DMS114 treated with DMSO at 0.1 percent for 48 hours (cell line): ENCODE data around the gene GON4L.
A peak's percentile ranks its signal among the peaks of the same experiment; 100 is the strongest.
"Not testable (repeated sequence)": the region's sequence is repeated elsewhere in the genome, so short reads cannot be mapped to it uniquely, and the experiment has no call there.

ENCODE experiments used
- DNase-seq: peaks from one replicate; lab custom pipeline; 2025; ENCODE audit not compliant: unreplicated experiment; lab: John Stamatoyannopoulos, UW

The GON4L gene, protein sequence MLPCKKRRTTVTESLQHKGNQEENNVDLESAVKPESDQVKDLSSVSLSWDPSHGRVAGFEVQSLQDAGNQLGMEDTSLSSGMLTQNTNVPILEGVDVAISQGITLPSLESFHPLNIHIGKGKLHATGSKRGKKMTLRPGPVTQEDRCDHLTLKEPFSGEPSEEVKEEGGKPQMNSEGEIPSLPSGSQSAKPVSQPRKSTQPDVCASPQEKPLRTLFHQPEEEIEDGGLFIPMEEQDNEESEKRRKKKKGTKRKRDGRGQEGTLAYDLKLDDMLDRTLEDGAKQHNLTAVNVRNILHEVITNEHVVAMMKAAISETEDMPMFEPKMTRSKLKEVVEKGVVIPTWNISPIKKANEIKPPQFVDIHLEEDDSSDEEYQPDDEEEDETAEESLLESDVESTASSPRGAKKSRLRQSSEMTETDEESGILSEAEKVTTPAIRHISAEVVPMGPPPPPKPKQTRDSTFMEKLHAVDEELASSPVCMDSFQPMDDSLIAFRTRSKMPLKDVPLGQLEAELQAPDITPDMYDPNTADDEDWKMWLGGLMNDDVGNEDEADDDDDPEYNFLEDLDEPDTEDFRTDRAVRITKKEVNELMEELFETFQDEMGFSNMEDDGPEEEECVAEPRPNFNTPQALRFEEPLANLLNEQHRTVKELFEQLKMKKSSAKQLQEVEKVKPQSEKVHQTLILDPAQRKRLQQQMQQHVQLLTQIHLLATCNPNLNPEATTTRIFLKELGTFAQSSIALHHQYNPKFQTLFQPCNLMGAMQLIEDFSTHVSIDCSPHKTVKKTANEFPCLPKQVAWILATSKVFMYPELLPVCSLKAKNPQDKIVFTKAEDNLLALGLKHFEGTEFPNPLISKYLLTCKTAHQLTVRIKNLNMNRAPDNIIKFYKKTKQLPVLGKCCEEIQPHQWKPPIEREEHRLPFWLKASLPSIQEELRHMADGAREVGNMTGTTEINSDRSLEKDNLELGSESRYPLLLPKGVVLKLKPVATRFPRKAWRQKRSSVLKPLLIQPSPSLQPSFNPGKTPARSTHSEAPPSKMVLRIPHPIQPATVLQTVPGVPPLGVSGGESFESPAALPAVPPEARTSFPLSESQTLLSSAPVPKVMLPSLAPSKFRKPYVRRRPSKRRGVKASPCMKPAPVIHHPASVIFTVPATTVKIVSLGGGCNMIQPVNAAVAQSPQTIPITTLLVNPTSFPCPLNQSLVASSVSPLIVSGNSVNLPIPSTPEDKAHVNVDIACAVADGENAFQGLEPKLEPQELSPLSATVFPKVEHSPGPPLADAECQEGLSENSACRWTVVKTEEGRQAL (N-terminal part only)

DNA sequence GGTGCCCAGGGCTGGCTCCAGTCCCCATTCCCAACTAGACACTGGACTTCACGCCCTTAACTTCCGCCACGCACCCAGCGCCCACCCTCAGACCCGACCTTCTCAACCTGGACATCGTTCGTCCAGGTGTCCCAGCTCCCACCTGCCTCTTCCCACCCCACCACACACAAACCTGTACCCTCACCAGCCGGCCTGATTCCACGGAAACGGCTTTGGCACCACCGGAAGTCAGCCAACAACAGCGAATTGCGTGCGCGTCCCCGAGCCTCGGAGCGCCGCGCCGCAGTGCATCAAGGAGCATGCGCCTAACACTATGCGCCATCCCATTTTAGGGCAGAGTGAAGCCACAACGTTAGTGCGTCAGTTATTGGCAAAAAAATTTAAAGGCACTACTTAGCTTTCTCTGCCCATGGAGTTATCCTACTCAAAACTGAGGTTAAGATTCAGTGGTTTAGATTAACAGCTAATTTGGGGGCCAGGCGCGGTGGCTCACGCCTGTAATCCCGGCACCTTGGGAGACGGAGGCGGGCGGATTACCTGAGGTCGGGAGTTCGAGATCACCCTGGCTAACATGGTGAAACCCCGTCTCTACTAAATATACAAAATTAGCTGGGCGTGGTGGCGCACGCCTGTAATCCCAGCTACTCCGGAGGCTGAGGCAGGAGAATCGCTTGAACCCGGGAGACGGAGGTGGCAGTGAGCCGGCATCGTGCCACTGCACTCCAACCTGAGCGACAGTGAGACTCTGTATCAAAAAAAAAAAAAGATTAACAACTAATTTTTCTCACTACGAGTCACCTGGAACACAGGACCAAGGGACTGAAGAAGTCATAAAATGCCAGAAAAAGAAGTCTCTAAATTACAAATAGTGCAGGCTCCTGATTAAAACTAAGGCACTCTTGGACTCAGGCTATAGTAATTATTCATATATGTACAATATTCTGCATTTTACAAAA is at the start of gene GON4L:
Gene GON4L, minus strand, starts transcription at position 240 of the 956 bp plus-strand sequence. CDS start 3,434 bp downstream, outside the sequence.
- peak; percentile 98 for DNase-seq

DNA sequence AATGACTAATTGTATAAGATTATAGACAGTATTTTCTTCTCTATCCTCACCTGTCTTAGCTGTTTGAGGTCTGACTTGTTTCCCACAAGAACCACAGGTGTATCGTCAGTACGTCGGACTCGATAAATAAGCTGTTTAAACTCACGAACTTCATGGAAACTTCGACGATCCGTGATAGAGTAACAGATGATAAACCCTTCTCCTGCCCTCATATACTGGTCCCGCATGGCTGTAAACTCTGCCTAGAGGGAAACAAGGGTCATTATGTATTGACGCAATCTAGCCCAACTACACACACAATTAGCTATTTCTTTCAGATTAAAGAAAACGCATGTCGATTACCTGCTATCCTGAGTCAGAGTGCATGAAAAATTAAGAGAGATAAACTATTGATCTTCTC is 47.2 kb upstream of the GON4L start:
- no peak for DNase-seq

DNA sequence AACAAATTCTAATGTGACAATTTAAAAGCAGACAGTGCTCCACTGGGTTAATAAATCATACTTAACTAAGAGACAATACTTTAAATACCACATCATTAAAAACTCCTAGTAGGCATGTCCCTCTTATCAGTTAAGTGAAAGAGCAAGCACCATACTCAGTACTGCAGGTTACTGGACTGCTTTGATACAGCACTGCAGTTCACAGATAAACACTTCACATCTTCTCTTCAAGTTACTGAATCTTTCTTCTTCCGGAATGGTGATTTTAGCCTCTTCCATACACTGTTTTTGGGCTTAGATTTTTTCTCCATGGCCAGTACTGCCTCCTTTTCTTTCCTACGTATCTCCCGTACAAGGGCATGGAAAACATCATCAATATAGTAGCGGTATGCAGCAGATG is 43.1 kb upstream of the GON4L start:
- DNase-seq = no peak

DNA sequence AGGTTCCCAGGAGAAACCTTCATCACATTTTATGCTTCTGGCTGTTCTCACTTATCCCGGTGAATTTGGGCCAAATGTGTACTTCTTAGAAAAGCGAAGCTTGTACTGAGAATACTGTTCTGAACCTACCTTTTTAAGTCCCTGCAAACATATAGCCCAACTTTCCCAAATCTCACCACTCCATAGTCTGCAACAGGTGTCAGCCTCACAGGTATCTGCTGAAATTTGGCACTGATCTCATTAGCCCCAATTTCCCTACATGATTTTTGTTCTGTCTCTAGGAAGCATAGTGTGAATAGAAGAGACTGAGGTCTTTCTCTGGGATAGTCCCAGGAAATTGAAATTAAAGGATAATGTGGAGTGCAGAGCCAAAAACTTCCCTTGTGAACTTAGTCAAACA is 42.7 kb upstream of the GON4L start:
- DNase-seq = no peak

DNA sequence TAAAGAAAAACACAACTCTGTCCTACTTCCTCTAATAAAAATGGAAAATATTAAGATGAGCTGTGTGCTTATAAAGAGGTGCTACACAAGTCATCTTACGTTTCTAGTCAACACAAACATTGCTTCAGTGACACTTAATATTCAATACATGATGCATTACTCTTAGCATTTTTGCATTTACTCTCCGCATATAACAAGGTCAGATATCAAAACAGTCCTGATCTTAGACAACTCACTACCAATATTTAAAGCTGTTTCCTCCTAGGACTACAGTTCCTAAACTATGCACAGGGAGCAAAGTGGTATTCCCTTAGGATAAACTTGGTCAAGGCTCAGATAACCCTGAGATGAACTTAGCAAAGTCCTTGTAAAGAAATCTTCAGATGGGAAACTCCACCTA is 41.9 kb upstream of the GON4L start:
- no peak for DNase-seq

DNA sequence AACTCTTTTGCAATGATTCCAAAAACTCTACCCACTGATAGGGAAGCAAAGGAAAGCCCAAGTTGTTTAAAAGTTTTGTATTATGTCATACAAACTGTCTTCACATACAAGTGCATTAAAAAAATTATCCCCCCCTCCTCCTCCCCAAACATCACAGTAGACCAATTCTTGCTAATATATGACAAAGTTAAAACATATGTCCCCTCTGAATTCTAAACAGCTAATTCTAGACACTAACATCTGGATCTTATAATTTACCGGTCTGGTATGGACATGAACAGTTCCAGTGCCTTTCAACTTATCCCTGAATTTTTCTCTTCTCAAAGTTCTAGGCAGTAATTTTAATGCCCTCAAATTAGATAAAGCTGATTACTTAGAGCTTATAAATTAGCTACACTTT is 40.7 kb upstream of the GON4L start:
- DNase-seq = no peak

DNA sequence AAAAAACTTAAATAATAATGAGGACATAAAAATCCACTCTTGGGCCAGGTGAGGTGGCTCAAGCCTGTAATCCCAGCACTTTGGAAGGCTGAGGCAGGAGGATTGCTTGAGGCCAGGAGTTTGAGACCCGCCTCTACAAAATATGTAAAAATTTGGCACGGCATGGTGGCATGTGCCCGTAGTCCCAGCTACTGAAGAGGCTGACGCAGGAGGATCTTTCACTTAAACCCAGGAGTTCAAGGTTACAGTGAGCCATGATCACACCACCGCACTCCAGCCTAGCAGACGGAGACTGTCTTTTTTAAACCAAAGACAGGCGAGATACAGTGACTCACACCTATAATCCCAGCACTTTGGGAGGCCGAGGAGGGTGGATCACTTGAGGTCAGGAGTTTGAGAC is 39.5 kb upstream of the GON4L start:
- not testable (repeated sequence) for DNase-seq

DNA sequence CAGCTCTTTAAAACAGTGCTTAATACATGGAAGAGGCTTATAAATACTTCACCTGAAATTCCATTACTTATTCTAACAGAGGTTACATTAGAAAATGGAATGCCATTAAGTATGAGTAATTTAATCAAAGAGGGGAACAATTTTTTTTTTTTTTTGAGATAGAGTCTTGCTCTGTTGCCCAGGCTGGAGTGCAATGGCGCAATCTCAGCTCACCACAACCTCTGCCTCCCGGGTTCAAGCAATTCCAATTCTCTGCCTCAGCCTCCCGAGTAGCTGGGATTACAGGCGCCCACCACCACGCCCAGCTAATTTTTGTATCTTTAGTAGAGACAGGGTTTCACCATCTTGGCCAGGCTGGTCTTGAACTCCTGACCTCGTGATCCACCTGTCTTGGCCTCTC is 38.6 kb upstream of the GON4L start:
- DNase-seq = not testable (repeated sequence)

DNA sequence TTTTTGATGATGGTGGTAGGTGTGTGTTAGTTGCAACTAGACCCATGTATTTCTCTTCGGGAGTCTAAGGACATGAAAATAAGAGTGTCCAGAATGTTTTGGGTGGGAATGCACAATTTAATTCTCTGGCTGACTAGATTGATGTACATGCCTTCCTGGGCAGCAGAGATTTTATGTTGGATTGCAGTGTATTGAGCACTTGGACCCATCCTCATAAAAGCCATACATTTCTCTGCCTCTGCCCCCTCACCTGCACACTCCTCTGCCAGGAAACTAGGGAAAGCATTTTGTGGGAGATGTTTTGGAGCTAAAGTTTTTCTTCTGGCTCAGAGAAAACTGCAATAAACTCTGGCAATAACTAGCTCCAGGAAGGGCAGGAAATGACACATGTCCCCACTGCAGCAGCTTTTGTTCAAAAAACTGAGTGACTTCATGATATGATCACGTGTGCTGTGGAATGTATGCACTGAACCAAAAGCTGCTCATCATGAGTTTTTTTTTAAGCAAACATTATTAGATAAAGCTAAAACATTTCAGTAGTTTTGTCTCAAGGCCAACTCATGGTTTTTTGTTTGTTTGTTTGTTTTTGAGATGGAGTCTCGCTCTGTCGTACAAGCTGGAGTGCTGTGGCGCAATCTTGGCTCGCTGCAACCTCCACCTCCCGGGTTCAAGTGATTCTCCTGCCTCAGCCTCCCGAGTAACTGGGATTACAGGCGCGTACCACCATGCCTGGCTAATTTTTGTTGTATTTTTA is 36.6 kb upstream of the GON4L start:
- DNase-seq = no peak

DNA sequence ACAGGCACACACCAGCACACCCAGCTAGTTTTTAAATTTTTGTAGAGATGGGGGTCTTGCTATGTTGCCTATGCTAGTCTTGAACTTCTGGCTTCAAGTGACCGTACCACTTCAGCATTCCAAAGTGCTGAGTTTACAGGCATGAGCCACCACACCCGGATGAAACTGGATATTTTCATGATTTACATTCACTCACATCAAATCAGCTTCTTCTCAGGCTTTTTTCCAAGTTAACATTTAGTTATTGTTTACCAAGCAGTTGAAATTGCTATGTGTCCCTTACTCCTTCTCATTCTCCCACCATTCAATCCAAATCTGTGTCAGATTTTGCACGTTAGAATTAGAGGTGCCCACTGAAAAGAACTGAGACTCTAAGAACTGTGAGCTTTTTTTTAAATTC is 35.8 kb upstream of the GON4L start:
- no peak for DNase-seq

DNA sequence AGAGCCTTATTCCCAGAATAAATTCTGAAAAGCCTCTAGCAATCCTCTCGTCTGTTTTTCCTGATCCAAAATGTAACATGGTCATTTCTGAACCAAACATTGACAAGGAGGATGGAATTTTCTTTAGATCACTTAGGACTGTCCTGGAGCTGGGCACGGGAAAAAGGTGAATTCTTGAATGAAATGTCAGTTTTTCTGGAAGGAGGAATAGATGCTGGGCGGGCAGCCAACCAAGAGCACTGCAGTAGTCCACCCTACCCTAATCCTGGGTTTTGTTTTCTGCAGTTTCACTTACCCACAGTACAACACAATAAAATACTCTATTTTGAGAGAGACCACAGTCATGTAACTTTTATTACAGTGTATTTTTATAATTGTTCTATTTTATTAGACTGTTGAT is 33.2 kb upstream of the GON4L start:
- no peak for DNase-seq

DNA sequence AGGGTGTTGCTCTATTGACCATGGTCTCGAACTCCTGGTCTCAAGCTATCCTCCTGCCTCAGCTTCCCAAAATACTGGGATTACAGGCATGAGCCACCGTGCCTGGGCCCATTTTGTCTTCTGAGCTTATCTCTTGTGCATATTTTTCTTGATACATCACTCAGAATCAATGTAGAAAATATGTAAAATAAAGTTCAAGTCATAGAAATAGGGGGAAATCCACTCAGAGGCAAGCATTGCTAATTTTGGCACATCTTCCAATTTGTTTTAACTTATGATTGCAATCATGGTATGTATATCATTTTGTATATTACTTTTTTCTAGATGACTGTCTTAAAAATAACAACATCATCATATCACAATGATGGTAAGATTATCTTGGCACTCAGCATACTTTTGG is 32.6 kb upstream of the GON4L start:
- no peak for DNase-seq

DNA sequence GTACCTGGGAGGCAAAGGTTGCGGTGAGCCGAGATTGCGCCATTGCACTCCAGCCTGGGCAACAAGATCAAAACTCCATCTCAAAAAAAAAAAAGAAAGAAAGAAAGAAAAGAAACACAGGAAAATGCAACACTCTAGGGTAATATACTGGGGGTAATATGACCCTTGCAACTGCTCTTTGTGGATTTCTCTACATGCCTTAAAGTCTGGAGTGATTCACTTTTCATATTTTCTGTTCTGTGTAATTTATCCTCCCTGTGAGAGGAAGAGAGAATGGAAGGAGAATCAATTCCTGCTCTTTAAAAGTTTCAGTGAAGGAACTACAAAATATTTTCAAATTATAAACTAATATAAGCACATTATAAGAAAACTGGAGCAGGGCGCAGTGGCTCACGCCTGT is 31.5 kb upstream of the GON4L start:
- no peak for DNase-seq

DNA sequence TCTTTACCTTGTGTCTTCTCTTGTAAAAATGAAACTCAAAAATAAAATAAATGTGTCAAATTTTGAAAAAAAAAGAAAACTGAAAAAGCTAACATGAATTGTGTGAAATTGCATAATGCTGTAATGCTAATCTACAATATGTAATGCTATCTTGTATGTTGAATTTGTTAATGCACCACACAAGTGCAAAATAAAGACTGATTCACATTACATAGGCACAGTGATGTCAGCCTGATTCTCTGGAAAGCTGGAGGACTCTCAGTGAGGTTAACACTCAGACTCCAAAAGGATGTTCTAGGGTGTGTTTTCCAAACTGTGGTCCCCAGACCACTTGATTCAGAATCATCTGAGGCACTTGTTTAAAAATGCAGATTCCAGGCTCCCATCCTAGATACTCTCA is 28.0 kb upstream of the GON4L start:
- no peak for DNase-seq

DNA sequence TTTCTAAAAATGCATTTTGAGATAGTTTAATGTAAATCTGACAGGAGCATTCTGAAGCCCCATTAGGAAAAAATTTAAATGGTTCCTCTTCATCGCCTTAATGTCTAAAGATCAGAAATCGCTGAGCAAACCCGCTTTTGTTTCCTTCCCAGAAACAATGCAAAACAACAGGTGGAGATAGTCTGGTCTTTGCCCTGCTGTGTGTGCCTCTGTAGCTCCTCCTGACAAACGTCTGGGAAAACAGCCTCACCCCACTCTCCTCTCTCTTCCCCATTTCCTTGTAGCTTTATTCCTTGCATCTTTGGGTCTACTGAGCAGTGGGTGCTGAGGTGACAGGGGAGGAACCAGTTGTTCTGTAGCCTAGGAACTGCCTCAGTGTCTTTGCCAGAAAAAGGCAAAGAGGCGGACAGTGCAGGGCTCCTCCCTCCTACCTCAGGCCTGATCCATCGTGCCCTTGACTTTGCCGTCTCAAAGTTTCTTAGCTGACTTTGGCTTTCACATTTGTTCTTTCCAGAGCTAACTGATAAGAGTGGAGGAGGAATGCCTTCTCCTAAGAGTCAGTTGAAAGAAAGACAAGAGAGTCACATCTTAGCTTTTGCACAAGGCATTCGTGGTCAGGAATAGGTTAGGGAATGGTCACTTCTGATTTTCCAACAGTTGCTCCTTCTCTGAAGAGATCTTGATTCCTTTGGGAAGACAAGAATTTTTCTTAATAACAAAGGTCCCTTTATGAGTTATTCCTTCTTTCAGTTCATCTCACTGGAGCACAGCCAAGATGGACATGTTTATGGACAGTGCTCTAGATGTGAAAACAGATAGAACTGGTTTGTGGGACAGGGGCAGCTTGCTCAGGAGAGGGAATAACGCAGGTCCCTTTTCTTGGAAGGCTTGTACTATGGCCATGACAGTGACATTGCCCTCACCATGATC is 27.3 kb upstream of the GON4L start:
- no peak for DNase-seq

DNA sequence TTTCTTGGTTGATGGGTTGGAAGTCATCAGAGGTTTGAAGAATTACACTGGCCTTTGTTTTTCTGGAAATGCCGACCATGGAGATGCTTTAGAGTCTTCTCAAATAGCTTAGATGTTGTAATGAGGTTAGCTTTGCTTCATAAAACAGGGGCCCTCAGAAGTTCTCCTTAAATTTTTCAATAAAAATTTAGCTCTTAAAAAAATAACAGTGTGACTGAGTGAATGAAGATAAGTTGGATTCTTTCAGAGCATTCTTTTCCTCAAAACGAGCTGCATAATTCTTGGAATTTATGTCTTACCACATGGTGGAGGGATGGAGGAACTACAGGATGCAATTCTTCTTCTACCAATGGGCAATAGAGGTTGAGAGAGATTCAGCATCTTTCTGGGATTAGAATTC is 25.8 kb upstream of the GON4L start:
- no peak for DNase-seq

DNA sequence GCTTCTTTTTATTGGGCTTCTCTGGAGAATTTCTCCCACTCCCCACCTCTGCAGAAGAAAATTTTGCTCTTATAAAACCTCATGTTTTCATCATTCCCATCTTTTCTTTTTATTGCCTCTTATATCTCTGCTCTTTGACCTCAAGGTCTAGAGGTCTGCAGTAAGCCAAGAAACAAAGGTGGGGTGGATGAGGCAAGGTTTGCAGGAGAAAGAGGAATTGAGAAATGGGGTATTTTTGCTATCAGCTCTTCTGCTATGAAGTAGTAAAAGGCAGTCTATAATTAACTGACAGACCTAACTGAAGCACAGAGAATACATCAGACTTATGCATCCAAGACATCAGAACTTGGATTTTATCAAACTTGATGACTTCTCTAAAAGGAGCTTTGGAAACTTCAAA is 25.2 kb upstream of the GON4L start:
- no peak for DNase-seq

DNA sequence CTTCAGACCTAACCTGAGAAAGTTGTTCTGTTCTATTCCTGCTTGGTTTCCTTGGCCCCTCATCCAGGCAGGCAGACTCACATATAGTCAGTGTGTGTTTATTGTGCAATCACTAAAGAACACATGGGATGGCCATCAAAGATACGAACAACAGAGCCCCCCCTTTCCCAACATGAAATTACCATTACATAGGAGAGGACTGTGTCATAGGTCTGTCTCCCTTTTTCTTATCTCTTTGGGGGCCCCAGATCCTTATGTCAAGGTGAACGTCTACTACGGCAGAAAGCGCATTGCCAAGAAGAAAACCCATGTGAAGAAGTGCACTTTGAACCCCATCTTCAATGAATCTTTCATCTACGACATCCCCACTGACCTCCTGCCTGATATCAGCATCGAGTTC is 23.9 kb upstream of the GON4L start:
- DNase-seq = no peak
